ENCODE data around the gene TAF5. TPM values are rescaled to one million over a fixed set of nuclear protein-coding genes. Genes with fewer than 3 reads are reported as not detected.

Gene TAF5
- total and polyA plus RNA-seq, 4 donors, result 2.0 to 5.4 (median 2.6) TPM

- Histone ChIP-seq H3K4me3 (no peak overlapping the region), H3K27ac (ENCODE audit: low read depth in 1 of 2, low read length in 1 of 2) (no peak overlapping the region), H3K4me1 (ENCODE audit: control insufficient read depth in 5 of 5, insufficient read depth in 5 of 5, low read length in 5 of 5) (no peaks in the 10 kb centered on the region), H3K36me3 (ENCODE audit: control insufficient read depth in 4 of 4, insufficient read depth in 4 of 4, low read length in 4 of 4) (peaks cover 36 to 63% (median 50%) of the 10 kb centered on the region in 4 donors), H3K9me3 (ENCODE audit: control insufficient read depth in 4 of 4, insufficient read depth in 3 of 4, low read length in 3 of 4) (no peaks in the 10 kb centered on the region), H3K27me3 (ENCODE audit: control insufficient read depth in 3 of 3, insufficient read depth in 3 of 3, low read length in 2 of 3) (no peaks in the 10 kb centered on the region), H3K9ac (ENCODE audit: insufficient read depth in 1 of 2, low read length in 2 of 2) (no peak overlapping the region)
- 91 to 93% methylated on average over 5 of the region's 5 CpGs for WGBS, 2 donors
- TF ChIP-seq, protein P1, sequence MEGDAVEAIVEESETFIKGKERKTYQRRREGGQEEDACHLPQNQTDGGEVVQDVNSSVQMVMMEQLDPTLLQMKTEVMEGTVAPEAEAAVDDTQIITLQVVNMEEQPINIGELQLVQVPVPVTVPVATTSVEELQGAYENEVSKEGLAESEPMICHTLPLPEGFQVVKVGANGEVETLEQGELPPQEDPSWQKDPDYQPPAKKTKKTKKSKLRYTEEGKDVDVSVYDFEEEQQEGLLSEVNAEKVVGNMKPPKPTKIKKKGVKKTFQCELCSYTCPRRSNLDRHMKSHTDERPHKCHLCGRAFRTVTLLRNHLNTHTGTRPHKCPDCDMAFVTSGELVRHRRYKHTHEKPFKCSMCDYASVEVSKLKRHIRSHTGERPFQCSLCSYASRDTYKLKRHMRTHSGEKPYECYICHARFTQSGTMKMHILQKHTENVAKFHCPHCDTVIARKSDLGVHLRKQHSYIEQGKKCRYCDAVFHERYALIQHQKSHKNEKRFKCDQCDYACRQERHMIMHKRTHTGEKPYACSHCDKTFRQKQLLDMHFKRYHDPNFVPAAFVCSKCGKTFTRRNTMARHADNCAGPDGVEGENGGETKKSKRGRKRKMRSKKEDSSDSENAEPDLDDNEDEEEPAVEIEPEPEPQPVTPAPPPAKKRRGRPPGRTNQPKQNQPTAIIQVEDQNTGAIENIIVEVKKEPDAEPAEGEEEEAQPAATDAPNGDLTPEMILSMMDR (IDR thresholded peaks at IDR 0.05; ENCODE audit: control extremely low read depth, extremely low read depth), result no peak
- no peak for ATAC-seq (ENCODE audit: insufficient read depth, low FRiP score)
- DNase-seq, result no peak
Measured at GRCh38 chr10:103423748-103424147, 56.0 kb downstream of the TAF5 start.

GRCh38 chr10:103427866-103428265 lies 60.1 kb downstream of the TAF5 start:
- Histone ChIP-seq H3K27me3 (ENCODE audit: control insufficient read depth in 3 of 3, insufficient read depth in 3 of 3, low read length in 2 of 3) (no peaks in the 10 kb centered on the region), H3K9me3 (ENCODE audit: control insufficient read depth in 4 of 4, insufficient read depth in 3 of 4, low read length in 3 of 4) (no peaks in the 10 kb centered on the region), H3K9ac (ENCODE audit: insufficient read depth in 1 of 2, low read length in 2 of 2) (no peak overlapping the region), H3K4me1 (ENCODE audit: control insufficient read depth in 5 of 5, insufficient read depth in 5 of 5, low read length in 5 of 5) (no peaks in the 10 kb centered on the region), H3K36me3 (ENCODE audit: control insufficient read depth in 4 of 4, insufficient read depth in 4 of 4, low read length in 4 of 4) (peaks cover 25 to 46% (median 41%) of the 10 kb centered on the region in 4 donors), H3K27ac (ENCODE audit: low read depth in 1 of 2, low read length in 1 of 2) (no peak overlapping the region), H3K4me3 (no peak overlapping the region)
- DNase-seq (no peak), ATAC-seq (ENCODE audit: insufficient read depth, low FRiP score) (no peak)
- WGBS, 2 donors, result 96% methylated on average over 9 of the region's 9 CpGs
- TF ChIP-seq, protein P1 (IDR thresholded peaks at IDR 0.05; ENCODE audit: control extremely low read depth, extremely low read depth), result no peak

- Histone ChIP-seq H3K36me3 (ENCODE audit: control insufficient read depth in 4 of 4, insufficient read depth in 4 of 4, low read length in 4 of 4) (peaks cover 26 to 49% (median 33%) of the 10 kb centered on the region in 4 donors), H3K9ac (ENCODE audit: insufficient read depth in 1 of 2, low read length in 2 of 2) (no peak overlapping the region), H3K27me3 (ENCODE audit: control insufficient read depth in 3 of 3, insufficient read depth in 3 of 3, low read length in 2 of 3) (no peaks in the 10 kb centered on the region), H3K4me1 (ENCODE audit: control insufficient read depth in 5 of 5, insufficient read depth in 5 of 5, low read length in 5 of 5) (peaks cover 0 to 2% (median 0%) of the 10 kb centered on the region in 5 donors), H3K27ac (ENCODE audit: low read depth in 1 of 2, low read length in 1 of 2) (no peak overlapping the region), H3K9me3 (ENCODE audit: control insufficient read depth in 4 of 4, insufficient read depth in 3 of 4, low read length in 3 of 4) (no peaks in the 10 kb centered on the region), H3K4me3 (no peak overlapping the region)
- DNase-seq (no peak), ATAC-seq (ENCODE audit: insufficient read depth, low FRiP score) (no peak)
- 47 to 56% methylated on average over 5 of the region's 5 CpGs for WGBS, 2 donors
- TF ChIP-seq, protein P1 (IDR thresholded peaks at IDR 0.05; ENCODE audit: control extremely low read depth, extremely low read depth), result no peak
Measured at GRCh38 chr10:103428989-103429643, 61.3 kb downstream of the TAF5 start.
